HUDEP-2 (cell line): ENCODE results near the gene AFF3.
"Not testable (repeated sequence)": the region's sequence is repeated elsewhere in the genome, so short reads cannot be mapped to it uniquely, and the experiment has no call there.

ENCODE experiments used
- DNase-seq, 76 experiments: peaks; one replicate each; lab custom pipeline; 2025; ENCODE audit not compliant: unreplicated experiment in 76 of 76; lab: John Stamatoyannopoulos, UW

Gene AFF3

DNA sequence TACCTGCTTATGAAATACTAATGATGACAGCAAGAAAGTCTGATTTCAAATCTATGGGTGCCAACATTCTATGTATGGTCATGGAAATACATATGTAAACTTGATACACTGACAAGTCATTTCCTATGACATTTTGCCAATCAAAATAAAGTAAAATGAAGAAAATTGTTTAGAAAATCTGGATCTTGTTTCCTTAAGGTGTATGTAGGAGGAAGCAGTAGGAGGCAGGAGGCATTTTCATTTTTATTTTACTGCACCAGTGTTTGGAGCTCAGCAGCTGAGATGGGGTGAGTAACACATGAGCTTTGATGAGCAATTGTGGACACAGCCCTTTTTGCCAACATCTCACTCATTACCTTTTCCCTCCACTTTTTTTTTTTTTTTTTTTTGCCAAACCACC, 167.0 kb downstream of the AFF3 start:
- no peak for DNase-seq

GRCh38 chr2:99974682-99975375, 167.6 kb downstream of the AFF3 start:
- DNase-seq = no peak

DNA sequence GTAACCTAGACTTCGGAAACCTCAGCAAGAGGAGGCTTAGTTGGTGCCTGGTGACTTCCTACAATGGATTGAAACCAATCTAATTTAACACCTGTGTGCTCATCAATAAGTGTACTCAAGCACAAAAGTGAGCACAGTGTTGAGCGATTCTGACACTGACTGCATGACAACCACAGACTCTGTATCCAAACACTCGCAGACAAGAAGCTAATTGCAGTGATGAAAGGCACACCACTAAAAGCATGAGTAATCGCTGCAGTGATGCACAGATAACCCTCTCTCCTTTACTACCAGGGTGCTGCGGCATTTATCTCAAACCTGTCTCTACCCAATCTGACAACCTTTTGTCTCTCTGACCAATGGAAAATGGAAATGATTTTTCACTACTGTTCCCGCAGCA, 168.1 kb downstream of the AFF3 start:
- DNase-seq = no peak

- DNase-seq = no peak
Measured at GRCh38 chr2:99971326-99971900, 171.0 kb downstream of the AFF3 start.

DNA sequence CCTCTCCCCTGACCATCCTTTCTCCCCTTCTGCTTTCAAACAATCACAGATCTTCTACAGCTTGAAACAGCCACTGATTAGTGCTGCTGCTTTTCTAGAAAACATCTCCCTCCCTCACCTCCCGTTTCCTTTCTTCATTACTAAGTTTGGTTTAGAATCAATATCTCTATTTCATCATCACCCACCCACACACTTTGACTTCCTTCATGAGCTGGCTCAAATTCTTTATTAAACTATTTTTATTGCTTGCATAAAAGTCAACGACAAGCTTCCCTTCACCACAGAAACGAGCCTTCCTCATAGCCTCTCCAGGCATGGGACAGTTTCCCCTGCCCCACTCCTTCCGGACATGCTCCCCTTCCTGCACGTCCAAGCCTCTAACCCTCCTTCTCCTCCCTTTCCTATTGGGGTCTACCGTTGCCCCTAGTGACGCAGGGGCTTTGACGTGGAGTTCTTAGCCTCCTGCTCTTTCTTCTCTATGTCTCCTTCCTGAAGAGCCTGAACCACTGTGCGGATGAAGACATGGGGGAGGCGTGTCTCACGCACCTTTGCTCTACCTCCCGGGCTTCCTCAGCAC, 172.0 kb downstream of the AFF3 start:
- DNase-seq = no peak

DNA sequence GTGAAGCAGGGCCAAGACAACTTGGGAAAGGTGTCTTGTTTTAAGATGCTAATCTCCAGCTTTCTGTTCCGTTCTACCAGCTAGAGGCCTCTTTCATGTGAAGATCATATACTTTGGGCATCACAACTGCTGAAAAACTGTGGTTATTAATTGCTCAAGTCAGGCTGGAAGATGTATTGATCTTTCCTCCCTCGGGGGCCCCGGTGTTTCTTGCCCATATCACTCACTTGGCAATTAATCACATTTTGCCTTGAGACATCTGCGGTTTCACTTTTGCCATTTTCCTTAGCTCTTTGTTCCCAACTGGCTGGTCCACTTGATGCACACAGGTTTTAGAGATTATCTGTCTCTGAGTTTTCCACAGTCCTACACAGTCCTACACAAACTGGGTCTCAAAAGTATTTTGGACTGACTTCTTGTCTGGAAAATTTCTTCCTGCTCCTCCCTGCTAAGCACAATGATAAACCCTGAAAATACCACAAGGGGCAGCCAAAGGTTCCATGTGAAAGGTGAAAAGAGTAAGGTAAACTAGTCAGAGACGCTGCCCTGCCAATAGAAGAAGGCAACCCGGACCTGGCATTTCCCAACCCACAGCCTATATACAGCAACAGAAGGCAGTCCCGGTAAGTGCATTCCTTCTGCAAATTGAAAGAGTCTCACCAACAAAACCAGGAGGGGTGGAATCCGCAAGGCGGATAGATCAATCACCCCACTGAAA, 181.0 kb downstream of the AFF3 start:
- DNase-seq = no peak

DNA sequence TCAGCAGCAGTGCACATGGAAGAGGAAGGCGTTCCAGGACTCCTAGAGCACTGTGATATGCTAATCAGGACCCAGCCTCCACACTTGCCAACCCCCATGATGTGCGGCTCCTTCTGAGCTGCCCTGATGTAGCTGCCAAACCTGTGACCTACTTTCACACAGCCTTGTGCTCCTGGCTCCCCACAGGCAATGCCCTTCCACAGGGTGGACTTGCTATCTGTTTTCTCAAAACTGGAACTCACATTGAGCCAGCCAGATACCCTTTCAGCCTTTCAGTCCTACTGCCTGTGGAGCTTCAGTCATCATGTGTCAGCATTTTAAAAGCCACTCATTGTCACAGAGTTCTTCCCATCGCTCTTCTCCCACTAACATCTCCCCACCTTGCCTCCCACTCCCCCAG, 181.6 kb downstream of the AFF3 start:
- DNase-seq = no peak

DNA sequence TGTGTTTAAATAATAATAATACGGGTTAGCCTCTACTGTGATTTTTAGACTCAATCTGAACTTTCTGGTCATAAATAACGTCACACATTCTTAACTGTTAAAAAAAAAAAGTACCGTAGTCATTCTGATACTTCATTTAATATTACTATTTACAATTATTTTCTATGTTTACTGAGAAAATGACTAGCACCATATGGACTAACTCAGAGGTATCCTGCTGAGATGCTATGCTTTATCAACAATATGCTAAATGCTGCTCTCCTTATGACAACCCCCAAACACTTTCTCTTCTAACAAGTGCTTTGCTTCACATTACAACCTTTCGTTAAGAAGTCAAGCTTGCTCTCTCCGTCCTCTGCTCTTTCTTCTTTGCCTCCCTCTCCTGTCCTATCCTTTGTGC, 182.1 kb downstream of the AFF3 start:
- no peak for DNase-seq

DNA sequence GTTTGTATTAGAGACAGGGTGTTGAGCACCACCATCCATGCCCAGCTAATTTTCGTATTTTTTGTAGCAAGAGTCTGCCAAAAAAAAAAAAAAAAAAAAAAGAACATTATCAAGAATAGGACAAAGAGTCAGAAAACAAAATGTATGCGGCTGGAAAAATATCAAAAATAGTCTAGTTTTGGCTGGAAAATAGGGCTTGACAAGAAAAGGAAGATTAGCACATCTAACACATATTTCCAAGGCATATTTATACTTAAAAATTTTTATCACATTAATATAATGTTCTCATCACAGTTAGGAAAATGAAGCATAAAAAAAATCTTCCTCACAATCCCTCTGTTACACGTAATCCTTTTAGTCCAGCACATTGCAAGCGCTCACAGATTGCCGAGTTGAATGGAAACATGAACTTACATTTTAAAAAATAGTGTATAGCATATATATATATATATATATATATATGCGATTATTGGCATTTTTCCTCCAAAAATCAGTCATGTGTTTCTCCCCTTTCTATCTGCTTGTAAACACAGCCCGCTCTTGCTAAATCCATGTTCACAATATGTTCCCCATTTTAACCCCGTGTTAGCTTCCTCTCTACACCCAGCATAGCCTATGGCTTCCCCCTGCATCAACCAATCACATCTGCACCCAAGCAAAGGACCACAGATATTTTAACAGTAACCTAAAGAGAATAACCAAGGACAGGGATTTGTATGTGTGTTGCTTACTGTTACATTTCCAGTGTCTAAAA, 183.0 kb downstream of the AFF3 start:
- DNase-seq = no peak

GRCh38 chr2:99957332-99958133, 184.9 kb downstream of the AFF3 start:
- no peak for DNase-seq

GRCh38 chr2:99956232-99957030, 186.0 kb downstream of the AFF3 start:
- no peak for DNase-seq

DNA sequence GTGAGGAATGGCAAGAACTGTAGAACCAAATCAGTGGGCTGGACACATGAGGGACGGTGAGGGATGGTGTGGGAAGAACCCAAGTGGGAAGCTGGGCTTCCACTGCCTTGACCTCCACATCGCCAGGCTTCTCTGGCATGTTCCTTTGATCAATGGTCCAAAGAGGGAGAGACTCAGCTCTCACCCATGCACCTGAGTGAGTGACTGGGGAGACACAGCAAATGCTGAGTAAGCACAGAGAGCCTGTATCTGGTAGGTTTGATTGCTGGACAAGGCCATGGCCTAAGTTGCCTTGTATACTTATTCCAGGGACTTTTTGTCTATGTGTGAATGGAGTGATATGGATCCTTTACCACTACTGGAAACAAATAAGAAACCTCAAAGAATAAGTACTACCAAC, 188.6 kb downstream of the AFF3 start:
- DNase-seq = no peak

- no peak for DNase-seq
Measured at GRCh38 chr2:99949963-99950362, 192.4 kb downstream of the AFF3 start.

GRCh38 chr2:99949530-99949929, 192.9 kb downstream of the AFF3 start:
- DNase-seq = no peak

DNA sequence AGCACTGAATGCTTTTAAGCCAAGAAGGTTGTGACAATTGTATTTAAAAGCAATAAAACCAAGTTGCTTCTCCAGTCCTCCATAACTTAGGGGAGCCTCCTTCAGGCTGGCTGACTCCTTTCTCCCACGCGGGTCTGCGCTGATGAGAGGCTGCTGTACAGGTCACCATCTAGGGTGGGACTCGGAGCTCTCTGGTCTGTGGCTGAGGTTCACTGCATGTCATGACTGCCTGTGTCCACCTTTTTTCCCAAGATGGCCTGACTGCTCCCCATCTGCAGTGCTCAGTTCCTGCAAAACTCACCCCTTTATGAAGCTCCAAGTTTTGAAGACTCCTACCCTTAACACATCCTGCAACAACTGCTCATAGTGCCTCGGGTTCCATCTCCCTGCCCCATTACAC, 194.4 kb downstream of the AFF3 start:
- no peak for DNase-seq

GRCh38 chr2:99947366-99947765, 195.0 kb downstream of the AFF3 start:
- not testable (repeated sequence) for DNase-seq

DNA sequence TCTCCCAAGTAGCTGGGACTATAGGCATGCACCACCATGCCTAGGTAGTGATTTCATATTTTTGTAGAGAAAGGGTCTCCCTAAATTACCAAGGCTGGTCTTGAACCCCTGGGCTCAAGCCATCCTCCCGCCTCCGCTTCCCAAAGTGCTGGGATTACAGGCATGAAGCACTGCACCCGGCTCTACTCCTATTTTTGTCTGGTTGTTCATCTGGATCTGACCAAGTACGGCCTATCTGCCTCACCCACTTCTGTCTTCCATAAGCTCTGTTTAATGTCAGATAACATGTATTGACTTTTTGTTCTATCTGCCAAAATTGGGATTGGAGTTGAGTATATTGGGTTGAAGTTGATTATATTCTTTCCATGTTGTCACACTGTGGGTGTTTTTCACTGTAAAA, 198.4 kb downstream of the AFF3 start:
- DNase-seq = no peak

DNA sequence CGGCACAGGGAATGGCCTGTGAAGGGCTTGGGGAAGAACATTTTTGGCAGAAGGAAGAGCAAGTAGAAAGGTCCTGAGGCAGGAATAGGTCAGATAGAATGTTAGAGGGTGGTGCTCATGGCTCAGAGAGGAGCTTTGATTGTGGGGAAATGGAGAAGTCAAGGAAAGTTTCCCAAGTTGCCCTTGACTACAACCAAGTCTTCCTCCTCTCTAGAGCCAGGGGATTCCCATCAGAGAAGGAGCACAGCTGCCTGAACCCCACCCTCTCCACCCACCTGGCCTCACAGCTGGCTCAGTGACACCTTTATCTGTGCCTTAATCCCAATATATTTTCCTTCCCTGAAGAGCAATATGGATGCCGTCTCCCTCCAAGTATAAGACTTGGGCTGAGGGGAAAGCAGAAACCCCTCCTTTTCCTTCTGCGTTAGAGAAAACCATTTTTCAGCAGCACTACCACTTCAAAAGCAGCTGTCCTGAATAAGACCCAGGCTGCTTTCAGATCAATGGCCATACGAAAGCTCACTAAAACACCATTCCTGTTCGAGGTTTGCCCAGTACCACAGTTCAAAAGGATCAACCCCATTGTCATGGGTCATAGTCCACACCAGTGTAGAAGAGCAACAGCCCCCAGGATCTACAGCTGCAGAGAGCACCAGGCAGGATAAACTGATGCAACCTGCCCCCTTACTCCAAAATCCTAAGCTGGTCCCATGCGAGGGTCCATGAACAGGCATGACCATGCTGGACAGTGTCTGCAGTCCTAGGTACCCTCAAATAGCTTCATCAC, 199.6 kb downstream of the AFF3 start:
- DNase-seq = no peak

GRCh38 chr2:99940963-99941362, 201.4 kb downstream of the AFF3 start:
- no peak for DNase-seq
